ENCODE measurements around the gene CHERP.
"Not testable (repeated sequence)": the region's sequence is repeated elsewhere in the genome, so short reads cannot be mapped to it uniquely, and the experiment has no call there.

The CHERP gene

GRCh38 chr19:16559780-16560276 is 17.6 kb upstream of the CHERP start:
- Histone ChIP-seq H3K9ac (ENCODE audit: low read depth, low read length) (no peak overlapping the region), H3K9me3 (ENCODE audit: control insufficient read depth, insufficient read depth, low read length) (no peaks in the 10 kb centered on the region), H3K36me3 (ENCODE audit: control insufficient read depth, insufficient read depth, low read length) (peaks cover 19% of the 10 kb centered on the region), H3K4me1 (ENCODE audit: control insufficient read depth, insufficient read depth, low read length) (no peaks in the 10 kb centered on the region), H3K4me3 (ENCODE audit: low read depth, low read length) (no peak overlapping the region), H3K27me3 (ENCODE audit: control insufficient read depth, insufficient read depth, low read length) (no peaks in the 10 kb centered on the region)

GRCh38 chr19:16554776-16555175 is 12.5 kb upstream of the CHERP start:
- H3K9ac ChIP-seq (ENCODE audit: low read depth, low read length): no peak overlapping the region
- H3K27me3 ChIP-seq (ENCODE audit: control insufficient read depth, insufficient read depth, low read length): no peaks in the 10 kb centered on the region
- H3K9me3 ChIP-seq (ENCODE audit: control insufficient read depth, insufficient read depth, low read length): no peaks in the 10 kb centered on the region
- H3K4me3 ChIP-seq (ENCODE audit: low read depth, low read length): no peak overlapping the region
- no peaks in the 10 kb centered on the region for H3K4me1 ChIP-seq (ENCODE audit: control insufficient read depth, insufficient read depth, low read length)
- peaks cover 27% of the 10 kb centered on the region for H3K36me3 ChIP-seq (ENCODE audit: control insufficient read depth, insufficient read depth, low read length)

GRCh38 chr19:16551902-16552301 is 9.7 kb upstream of the CHERP start:
- H3K27me3 ChIP-seq (ENCODE audit: control insufficient read depth, insufficient read depth, low read length); H3K9ac ChIP-seq (ENCODE audit: low read depth, low read length); H3K4me1 ChIP-seq (ENCODE audit: control insufficient read depth, insufficient read depth, low read length); H3K4me3 ChIP-seq (ENCODE audit: low read depth, low read length); H3K9me3 ChIP-seq (ENCODE audit: control insufficient read depth, insufficient read depth, low read length): not testable (repeated sequence)
- H3K36me3 ChIP-seq (ENCODE audit: control insufficient read depth, insufficient read depth, low read length): peaks cover 25% of the 10 kb centered on the region

GRCh38 chr19:16548956-16549355 is 6.7 kb upstream of the CHERP start:
- Histone ChIP-seq H3K9me3 (ENCODE audit: control insufficient read depth, insufficient read depth, low read length) (no peaks in the 10 kb centered on the region), H3K4me1 (ENCODE audit: control insufficient read depth, insufficient read depth, low read length) (peaks cover 2% of the 10 kb centered on the region), H3K4me3 (ENCODE audit: low read depth, low read length) (no peak overlapping the region), H3K27me3 (ENCODE audit: control insufficient read depth, insufficient read depth, low read length) (no peaks in the 10 kb centered on the region), H3K9ac (ENCODE audit: low read depth, low read length) (no peak overlapping the region), H3K36me3 (ENCODE audit: control insufficient read depth, insufficient read depth, low read length) (peaks cover 12% of the 10 kb centered on the region)

GRCh38 chr19:16544473-16545231 is 2.4 kb upstream of the CHERP start:
- Histone ChIP-seq H3K27me3 (ENCODE audit: control insufficient read depth, insufficient read depth, low read length) (no peaks in the 10 kb centered on the region), H3K9ac (ENCODE audit: low read depth, low read length) (no peak overlapping the region), H3K36me3 (ENCODE audit: control insufficient read depth, insufficient read depth, low read length) (peaks cover 3% of the 10 kb centered on the region), H3K4me3 (ENCODE audit: low read depth, low read length) (no peak overlapping the region), H3K4me1 (ENCODE audit: control insufficient read depth, insufficient read depth, low read length) (peaks cover 2% of the 10 kb centered on the region), H3K9me3 (ENCODE audit: control insufficient read depth, insufficient read depth, low read length) (no peaks in the 10 kb centered on the region)

- H3K4me1 ChIP-seq (ENCODE audit: control insufficient read depth, insufficient read depth, low read length); H3K27me3 ChIP-seq (ENCODE audit: control insufficient read depth, insufficient read depth, low read length); H3K9ac ChIP-seq (ENCODE audit: low read depth, low read length); H3K9me3 ChIP-seq (ENCODE audit: control insufficient read depth, insufficient read depth, low read length); H3K36me3 ChIP-seq (ENCODE audit: control insufficient read depth, insufficient read depth, low read length): not testable (repeated sequence)
- peak overlapping the region; percentile 97 for H3K4me3 ChIP-seq (ENCODE audit: low read depth, low read length)
Measured at GRCh38 chr19:16543734-16544133, 1.5 kb upstream of the CHERP start.

- Histone ChIP-seq H3K4me1 (ENCODE audit: control insufficient read depth, insufficient read depth, low read length) (no peaks in the 10 kb centered on the region), H3K4me3 (ENCODE audit: low read depth, low read length) (peak overlapping the region; percentile 97), H3K9me3 (ENCODE audit: control insufficient read depth, insufficient read depth, low read length) (no peaks in the 10 kb centered on the region), H3K36me3 (ENCODE audit: control insufficient read depth, insufficient read depth, low read length) (peaks cover 7% of the 10 kb centered on the region), H3K27me3 (ENCODE audit: control insufficient read depth, insufficient read depth, low read length) (no peaks in the 10 kb centered on the region), H3K9ac (ENCODE audit: low read depth, low read length) (peak overlapping the region; percentile 94)
Measured at GRCh38 chr19:16542910-16543472, 754 bp upstream of the CHERP start.

GRCh38 chr19:16541526-16542044 is 652 bp downstream of the CHERP start:
- H3K36me3 ChIP-seq (ENCODE audit: control insufficient read depth, insufficient read depth, low read length): peaks cover 15% of the 10 kb centered on the region
- peak overlapping the region; percentile 94 for H3K9ac ChIP-seq (ENCODE audit: low read depth, low read length)
- peak overlapping the region; percentile 85 for H3K4me3 ChIP-seq (ENCODE audit: low read depth, low read length)
- H3K9me3 ChIP-seq (ENCODE audit: control insufficient read depth, insufficient read depth, low read length): no peaks in the 10 kb centered on the region
- H3K4me1 ChIP-seq (ENCODE audit: control insufficient read depth, insufficient read depth, low read length): no peaks in the 10 kb centered on the region
- no peaks in the 10 kb centered on the region for H3K27me3 ChIP-seq (ENCODE audit: control insufficient read depth, insufficient read depth, low read length)

GRCh38 chr19:16540948-16541347 is 1.3 kb downstream of the CHERP start:
- Histone ChIP-seq H3K27me3 (ENCODE audit: control insufficient read depth, insufficient read depth, low read length) (no peaks in the 10 kb centered on the region), H3K4me1 (ENCODE audit: control insufficient read depth, insufficient read depth, low read length) (no peaks in the 10 kb centered on the region), H3K9ac (ENCODE audit: low read depth, low read length) (no peak overlapping the region), H3K4me3 (ENCODE audit: low read depth, low read length) (peak overlapping the region; percentile 85), H3K36me3 (ENCODE audit: control insufficient read depth, insufficient read depth, low read length) (peaks cover 20% of the 10 kb centered on the region), H3K9me3 (ENCODE audit: control insufficient read depth, insufficient read depth, low read length) (no peaks in the 10 kb centered on the region)

- H3K9ac ChIP-seq (ENCODE audit: low read depth, low read length): no peak overlapping the region
- peaks cover 49% of the 10 kb centered on the region for H3K36me3 ChIP-seq (ENCODE audit: control insufficient read depth, insufficient read depth, low read length)
- no peaks in the 10 kb centered on the region for H3K9me3 ChIP-seq (ENCODE audit: control insufficient read depth, insufficient read depth, low read length)
- H3K4me1 ChIP-seq (ENCODE audit: control insufficient read depth, insufficient read depth, low read length): no peaks in the 10 kb centered on the region
- H3K27me3 ChIP-seq (ENCODE audit: control insufficient read depth, insufficient read depth, low read length): no peaks in the 10 kb centered on the region
- H3K4me3 ChIP-seq (ENCODE audit: low read depth, low read length): no peak overlapping the region
Measured at GRCh38 chr19:16537111-16537510, 5.1 kb downstream of the CHERP start.

- Histone ChIP-seq H3K4me3 (ENCODE audit: low read depth, low read length) (no peak overlapping the region), H3K36me3 (ENCODE audit: control insufficient read depth, insufficient read depth, low read length) (peaks cover 58% of the 10 kb centered on the region), H3K9me3 (ENCODE audit: control insufficient read depth, insufficient read depth, low read length) (no peaks in the 10 kb centered on the region), H3K27me3 (ENCODE audit: control insufficient read depth, insufficient read depth, low read length) (no peaks in the 10 kb centered on the region), H3K4me1 (ENCODE audit: control insufficient read depth, insufficient read depth, low read length) (no peaks in the 10 kb centered on the region), H3K9ac (ENCODE audit: low read depth, low read length) (no peak overlapping the region)
Measured at GRCh38 chr19:16536130-16536529, 6.1 kb downstream of the CHERP start.

- Histone ChIP-seq H3K4me3 (ENCODE audit: low read depth, low read length) (no peak overlapping the region), H3K27me3 (ENCODE audit: control insufficient read depth, insufficient read depth, low read length) (no peaks in the 10 kb centered on the region), H3K4me1 (ENCODE audit: control insufficient read depth, insufficient read depth, low read length) (no peaks in the 10 kb centered on the region), H3K9me3 (ENCODE audit: control insufficient read depth, insufficient read depth, low read length) (no peaks in the 10 kb centered on the region), H3K9ac (ENCODE audit: low read depth, low read length) (no peak overlapping the region), H3K36me3 (ENCODE audit: control insufficient read depth, insufficient read depth, low read length) (peaks cover 66% of the 10 kb centered on the region)
Measured at GRCh38 chr19:16535381-16535780, 6.9 kb downstream of the CHERP start.

All from iPS-15b (cell line).